ENCODE data around the gene PACSIN2. TPM values are rescaled to one million over a fixed set of nuclear protein-coding genes. Genes with fewer than 3 reads are reported as not detected.
"Not testable (repeated sequence)": the region's sequence is repeated elsewhere in the genome, so short reads cannot be mapped to it uniquely, and the experiment has no call there.

The PACSIN2 gene
- total RNA-seq, 6 experiments from 2014 or later, result 21.4 to 67.0 (median 47.1) TPM

GRCh38 chr22:42962295-42963230, 52.4 kb downstream of the PACSIN2 start:
- intact Hi-C loops (cut with DNase I), result no loop called here
- 28% methylated on average over 3 of the region's 9 CpGs for WGBS (ENCODE audit: insufficient coverage, low coverage, low lambda C conversion rate, missing lambda C conversion rate)
- H3K4me3 ChIP-seq, result no peak overlapping the region
- H3K9me3 ChIP-seq, result no peaks in the 10 kb centered on the region
- DNase-seq, result peak in 1 of 3 donors; percentile 45
- peaks cover 0 to 47% (median 21%) of the 10 kb centered on the region in 4 donors for H3K4me1 ChIP-seq
- TF ChIP-seq, protein P1, sequence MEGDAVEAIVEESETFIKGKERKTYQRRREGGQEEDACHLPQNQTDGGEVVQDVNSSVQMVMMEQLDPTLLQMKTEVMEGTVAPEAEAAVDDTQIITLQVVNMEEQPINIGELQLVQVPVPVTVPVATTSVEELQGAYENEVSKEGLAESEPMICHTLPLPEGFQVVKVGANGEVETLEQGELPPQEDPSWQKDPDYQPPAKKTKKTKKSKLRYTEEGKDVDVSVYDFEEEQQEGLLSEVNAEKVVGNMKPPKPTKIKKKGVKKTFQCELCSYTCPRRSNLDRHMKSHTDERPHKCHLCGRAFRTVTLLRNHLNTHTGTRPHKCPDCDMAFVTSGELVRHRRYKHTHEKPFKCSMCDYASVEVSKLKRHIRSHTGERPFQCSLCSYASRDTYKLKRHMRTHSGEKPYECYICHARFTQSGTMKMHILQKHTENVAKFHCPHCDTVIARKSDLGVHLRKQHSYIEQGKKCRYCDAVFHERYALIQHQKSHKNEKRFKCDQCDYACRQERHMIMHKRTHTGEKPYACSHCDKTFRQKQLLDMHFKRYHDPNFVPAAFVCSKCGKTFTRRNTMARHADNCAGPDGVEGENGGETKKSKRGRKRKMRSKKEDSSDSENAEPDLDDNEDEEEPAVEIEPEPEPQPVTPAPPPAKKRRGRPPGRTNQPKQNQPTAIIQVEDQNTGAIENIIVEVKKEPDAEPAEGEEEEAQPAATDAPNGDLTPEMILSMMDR (IDR thresholded peaks at IDR 0.05), result no peak
- no peak for TF ChIP-seq POLR2A (IDR thresholded peaks at IDR 0.05)
- H3K27me3 ChIP-seq, result no peaks in the 10 kb centered on the region
- H3K27ac ChIP-seq, result peak overlapping the region in 2 of 3 donors; percentile 69 to 77
- H3K36me3 ChIP-seq, result no peaks in the 10 kb centered on the region
- peak; percentile 25 to 46 (median 38) for ATAC-seq

GRCh38 chr22:42961810-42962209, 53.1 kb downstream of the PACSIN2 start:
- Histone ChIP-seq H3K4me3 (no peak overlapping the region), H3K4me1 (peaks cover 0 to 49% (median 21%) of the 10 kb centered on the region in 4 donors), H3K36me3 (no peaks in the 10 kb centered on the region), H3K9me3 (no peaks in the 10 kb centered on the region), H3K27me3 (no peaks in the 10 kb centered on the region), H3K27ac (peak overlapping the region in 2 of 3 donors; percentile 69 to 77)
- DNase-seq (peak in 1 of 3 donors; percentile 42), ATAC-seq (no peak)
- TF ChIP-seq, protein P1 (IDR thresholded peaks at IDR 0.05), result no peak
- no peak for TF ChIP-seq POLR2A (IDR thresholded peaks at IDR 0.05)
- intact Hi-C loops (cut with DNase I), result no loop called here
- WGBS (ENCODE audit: insufficient coverage, low coverage, low lambda C conversion rate, missing lambda C conversion rate), result 59% methylated on average over 6 of the region's 6 CpGs

- H3K9me3 ChIP-seq; ATAC-seq; H3K27me3 ChIP-seq; intact Hi-C loops (cut with DNase I); H3K4me3 ChIP-seq; H3K36me3 ChIP-seq: not testable (repeated sequence)
- H3K27ac ChIP-seq, result peak overlapping the region in 2 of 3 donors; percentile 69 to 77
- WGBS (ENCODE audit: insufficient coverage, low coverage, low lambda C conversion rate, missing lambda C conversion rate), result 63% methylated on average over 3 of the region's 3 CpGs
- peak in 1 of 3 donors; percentile 10 for DNase-seq
- H3K4me1 ChIP-seq, result peaks cover 0 to 49% (median 21%) of the 10 kb centered on the region in 4 donors
Observed at GRCh38 chr22:42961400-42961690, 53.6 kb downstream of the PACSIN2 start.

DNA sequence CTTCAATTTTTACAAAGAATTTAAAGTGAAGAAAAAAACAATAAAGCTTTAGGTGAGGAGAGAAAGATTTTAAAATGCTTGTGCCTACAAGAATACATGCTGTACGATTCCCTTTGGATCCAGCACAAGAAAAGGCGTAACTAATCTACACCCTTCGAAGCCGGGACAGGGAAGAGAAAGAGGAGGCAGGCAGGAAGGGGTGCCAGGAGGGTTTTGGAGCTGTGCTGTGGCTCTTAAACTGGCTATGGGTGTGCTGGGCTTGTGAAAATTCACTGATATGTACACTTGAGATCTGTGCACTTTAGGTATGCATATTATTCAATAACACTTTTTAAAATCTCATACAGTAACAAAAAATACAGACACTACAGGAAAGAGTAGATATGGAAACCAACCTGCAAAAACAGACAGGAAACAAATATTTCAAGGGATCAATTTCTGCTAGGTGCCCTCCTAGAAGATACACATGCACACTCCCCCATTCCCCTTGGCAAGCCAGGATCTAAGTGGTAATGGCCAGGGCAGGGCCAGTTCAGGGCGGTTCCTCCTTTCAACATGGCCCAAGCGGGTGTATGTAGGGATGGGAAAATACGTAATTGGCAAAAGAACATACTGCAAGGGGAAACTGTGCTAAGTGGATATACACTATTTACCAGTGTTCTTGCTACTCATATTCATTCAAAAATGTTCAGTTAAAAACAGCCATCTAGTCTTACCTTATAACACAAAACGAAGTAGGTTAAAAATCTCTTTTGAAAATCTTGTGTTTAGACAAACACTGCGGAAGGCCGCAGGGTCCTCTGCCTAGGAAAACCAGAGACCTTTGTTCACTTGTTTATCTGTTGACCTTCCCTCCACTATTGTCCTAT, 54.2 kb downstream of the PACSIN2 start:
- peak in 1 of 3 donors; percentile 48 for DNase-seq
- peak overlapping the region; percentile 42 to 77 (median 64) for H3K27ac ChIP-seq
- TF ChIP-seq, protein P1 (IDR thresholded peaks at IDR 0.05), result no peak
- no peak for TF ChIP-seq POLR2A (IDR thresholded peaks at IDR 0.05)
- no peaks in the 10 kb centered on the region for H3K27me3 ChIP-seq
- H3K4me3 ChIP-seq, result no peak overlapping the region
- H3K36me3 ChIP-seq, result no peaks in the 10 kb centered on the region
- ATAC-seq, result peak in 3 of 4 donors; percentile 9 to 31 (median 17)
- 37% methylated on average over 10 of the region's 10 CpGs for WGBS (ENCODE audit: insufficient coverage, low coverage, low lambda C conversion rate, missing lambda C conversion rate)
- peaks cover 0 to 49% (median 21%) of the 10 kb centered on the region in 4 donors for H3K4me1 ChIP-seq
- intact Hi-C loops (cut with DNase I), result no loop called here
- H3K9me3 ChIP-seq, result no peaks in the 10 kb centered on the region
